HG03025 (cell line): Measurements from ENCODE around the gene MTHFD1L.

Source experiments
- ATAC-seq: cut with Tn5 transposase; IDR thresholded peaks from one replicate; pipeline ENCODE4 v1.9.1; 2021; ENCODE audit warnings: mild to moderate bottlenecking, moderate library complexity; ENCODE audit not compliant: unreplicated experiment, low FRiP score

Gene MTHFD1L

GRCh38 chr6:150981095-150981494, 115.6 kb downstream of the MTHFD1L start:
- ATAC-seq = peak; percentile 57

- no peak for ATAC-seq
These were observed 116.2 kb downstream of the MTHFD1L start for GRCh38 chr6:150981669-150982068.

- ATAC-seq = peak; percentile 86
These were observed 121.9 kb downstream of the MTHFD1L start for GRCh38 chr6:150987371-150987828.

GRCh38 chr6:150987855-150988464, 122.5 kb downstream of the MTHFD1L start:
- no peak for ATAC-seq

GRCh38 chr6:150991487-150991886, 126.0 kb downstream of the MTHFD1L start:
- ATAC-seq = no peak

GRCh38 chr6:150992262-150992661, 126.8 kb downstream of the MTHFD1L start:
- no peak for ATAC-seq

- no peak for ATAC-seq
These were observed 127.2 kb downstream of the MTHFD1L start for GRCh38 chr6:150992703-150993102.

- ATAC-seq = no peak
These were observed 127.8 kb downstream of the MTHFD1L start for GRCh38 chr6:150993253-150993652.

- ATAC-seq = no peak
These were observed 128.5 kb downstream of the MTHFD1L start for GRCh38 chr6:150994026-150994425.

- ATAC-seq = no peak
These were observed 131.5 kb downstream of the MTHFD1L start for GRCh38 chr6:150996968-150997367.

- no peak for ATAC-seq
These were observed 133.6 kb downstream of the MTHFD1L start for GRCh38 chr6:150999107-150999506.

GRCh38 chr6:150999576-150999975, 134.1 kb downstream of the MTHFD1L start:
- no peak for ATAC-seq

- peak; percentile 85 for ATAC-seq
These were observed 136.0 kb downstream of the MTHFD1L start for GRCh38 chr6:151001387-151002056.

- no peak for ATAC-seq
These were observed 136.6 kb downstream of the MTHFD1L start for GRCh38 chr6:151002057-151002450.

- ATAC-seq = no peak
These were observed 137.0 kb downstream of the MTHFD1L start for GRCh38 chr6:151002491-151002935.

GRCh38 chr6:151004383-151005024, 139.0 kb downstream of the MTHFD1L start:
- ATAC-seq = no peak

- no peak for ATAC-seq
These were observed 139.7 kb downstream of the MTHFD1L start for GRCh38 chr6:151005164-151005563.

- no peak for ATAC-seq
These were observed 140.6 kb downstream of the MTHFD1L start for GRCh38 chr6:151005896-151006632.

- ATAC-seq = no peak
These were observed 141.6 kb downstream of the MTHFD1L start for GRCh38 chr6:151007076-151007475.

GRCh38 chr6:151007922-151008321, 142.4 kb downstream of the MTHFD1L start:
- ATAC-seq = no peak

- no peak for ATAC-seq
These were observed 142.9 kb downstream of the MTHFD1L start for GRCh38 chr6:151008425-151008824.
